ENCODE measurements around the gene FSCN2. TPM values are rescaled to one million over a fixed set of nuclear protein-coding genes. Genes with fewer than 3 reads are reported as not detected.

The FSCN2 gene
- polyA plus RNA-seq, 1 of the 3 experiments (the other 2 are of a cell fraction) = 2.1 TPM

DNA sequence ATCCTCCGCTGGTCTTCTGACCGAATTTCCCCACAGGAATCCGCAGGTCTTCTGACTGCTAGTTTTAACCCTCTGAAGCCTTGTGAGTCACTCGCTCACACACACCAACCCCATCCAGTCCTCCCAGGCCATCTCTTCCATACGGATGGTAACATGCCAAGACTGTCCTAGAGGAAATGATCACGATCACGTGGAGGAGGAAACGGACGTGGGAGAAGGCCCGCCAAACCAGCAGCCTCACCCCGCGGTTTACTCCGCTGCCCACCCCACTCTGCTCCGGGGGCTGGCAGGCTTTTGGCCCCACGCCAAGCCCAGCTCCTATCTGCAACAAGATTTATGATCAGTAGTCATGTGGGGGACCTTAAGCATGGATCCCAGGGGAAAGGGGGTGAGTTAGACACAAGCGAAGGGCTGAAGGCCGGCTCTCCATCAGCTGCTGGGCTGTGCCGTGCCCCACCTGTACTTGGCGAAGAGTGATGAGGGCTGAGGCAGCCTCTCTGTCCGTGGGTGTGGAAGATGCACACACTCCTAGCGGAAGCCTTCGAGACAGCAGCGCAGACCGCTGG, 25.5 kb downstream of the FSCN2 start:
- H3K27ac ChIP-seq (ENCODE audit: low read depth in 2 of 2, low read length in 1 of 2) = peak overlapping the region; percentile 81 to 90
- CTCF ChIA-PET = interaction anchor here (0.7 to 1.8 kb wide), 6 partner anchors 11 to 411 kb away, joined by 3 to 9 read pairs (median 3); no protein-coding TSS in a partner anchor
- peaks cover 51% of the 10 kb centered on the region for H3F3A ChIP-seq (replicated peaks; ENCODE audit: insufficient read depth)
- no peaks in the 10 kb centered on the region for H3K9me3 ChIP-seq
- H3K9ac ChIP-seq = peak overlapping the region; percentile 82; the same call in 1 of the 2 replicates
- POLR2A ChIA-PET = no interaction called here
- 25% methylated on average over 24 of the region's 24 CpGs for WGBS (ENCODE audit: low lambda C conversion rate)
- H3K27me3 ChIP-seq (ENCODE audit: insufficient read depth) = no peaks in the 10 kb centered on the region
- H2AFZ ChIP-seq (ENCODE audit: low read depth) = no peak overlapping the region
- peaks cover 25 to 26% of the 10 kb centered on the region in 2 experiments; a peak in 3 of 4 replicates for H3K4me1 ChIP-seq (ENCODE audit: control insufficient read depth in 1 of 2, insufficient read depth in 2 of 2, low read depth in 1 of 2, low read length in 1 of 2)
- H3K4me3 ChIP-seq (ENCODE audit: low read depth in 2 of 2, low read length in 1 of 2) = peak overlapping the region; percentile 78 to 89
- H3K9me2 ChIP-seq = no peaks in the 10 kb centered on the region
- H3K36me3 ChIP-seq (replicated peaks in 1 of 2; ENCODE audit: control insufficient read depth in 1 of 2, insufficient read depth in 2 of 2, low read length in 1 of 2) = peaks cover 14 to 43% of the 10 kb centered on the region in 2 experiments
- H3K79me2 ChIP-seq (ENCODE audit: insufficient read depth) = peaks cover 46% of the 10 kb centered on the region
- peak overlapping the region; percentile 100 for H3K4me2 ChIP-seq
- peak; percentile 83 for DNase-seq
- H4K20me1 ChIP-seq (ENCODE audit: insufficient read depth) = peaks cover 22% of the 10 kb centered on the region; the same call in 1 of the 2 replicates
- TF ChIP-seq MAX (IDR thresholded peaks at IDR 0.05; ENCODE audit: low read depth) (peak; percentile 97), RAD21 (IDR thresholded peaks at IDR 0.05; ENCODE audit: low read length) (no peak), POLR2AphosphoS5 (IDR thresholded peaks at IDR 0.05; ENCODE audit: low read depth, low read length) (peak; percentile 7; the same call in 1 of the 2 replicates), EZH2phosphoT487 (IDR thresholded peaks at IDR 0.05; ENCODE audit: borderline replicate concordance, low read depth) (no peak), MXI1 (IDR thresholded peaks at IDR 0.05; ENCODE audit: low read depth, low read length) (no peak), ELF1 (IDR thresholded peaks at IDR 0.05) (peak; percentile 18; the same call in 1 of the 2 replicates), GABPA (IDR thresholded peaks at IDR 0.05; ENCODE audit: low read depth) (peak; percentile 75), TEAD4 (IDR thresholded peaks at IDR 0.05; ENCODE audit: borderline replicate concordance, insufficient read depth) (no peak), RFX5 (IDR thresholded peaks at IDR 0.05; ENCODE audit: low read length) (no peak), JUND (IDR thresholded peaks at IDR 0.05) (peak; percentile 67; the same call in 1 of the 2 replicates), MEF2A (IDR thresholded peaks at IDR 0.05; ENCODE audit: borderline replicate concordance, low read depth) (no peak), SIN3A (IDR thresholded peaks at IDR 0.05; ENCODE audit: borderline replicate concordance, low read depth, low read length) (peak; percentile 64; the same call in 1 of the 2 replicates), TCF12 (IDR thresholded peaks at IDR 0.05) (peak; percentile 67), SMC3 (IDR thresholded peaks at IDR 0.05; ENCODE audit: low read depth, low read length) (no peak), EP300 (IDR thresholded peaks at IDR 0.05; ENCODE audit: borderline replicate concordance in 1 of 2, low read depth in 1 of 2, low read length in 1 of 2) (peak in 1 of 2 experiments; percentile 54; a peak in 1 of 4 replicates), FOXM1 (IDR thresholded peaks at IDR 0.05; ENCODE audit: low read depth) (no peak), YY1 (IDR thresholded peaks at IDR 0.05; ENCODE audit: low read depth) (no peak), NFIC (IDR thresholded peaks at IDR 0.05; ENCODE audit: borderline replicate concordance) (peak; percentile 97), RCOR1 (IDR thresholded peaks at IDR 0.05; ENCODE audit: low read length) (no peak), FOSL2 (IDR thresholded peaks at IDR 0.05; ENCODE audit: borderline replicate concordance, low read depth) (peak; percentile 78; the same call in 1 of the 2 replicates), USF2 (IDR thresholded peaks at IDR 0.05; ENCODE audit: borderline replicate concordance, low read depth, low read length) (peak; percentile 73), GATA2 (CRISPR knock-in tag; IDR thresholded peaks at IDR 0.05) (no peak; the same call in 1 of the 2 replicates), USF1 (IDR thresholded peaks at IDR 0.05; ENCODE audit: borderline replicate concordance, low read depth) (peak; percentile 96), CHD2 (IDR thresholded peaks at IDR 0.05; ENCODE audit: low read length, partially characterized antibody) (no peak)
- TF ChIP-seq, protein P1, sequence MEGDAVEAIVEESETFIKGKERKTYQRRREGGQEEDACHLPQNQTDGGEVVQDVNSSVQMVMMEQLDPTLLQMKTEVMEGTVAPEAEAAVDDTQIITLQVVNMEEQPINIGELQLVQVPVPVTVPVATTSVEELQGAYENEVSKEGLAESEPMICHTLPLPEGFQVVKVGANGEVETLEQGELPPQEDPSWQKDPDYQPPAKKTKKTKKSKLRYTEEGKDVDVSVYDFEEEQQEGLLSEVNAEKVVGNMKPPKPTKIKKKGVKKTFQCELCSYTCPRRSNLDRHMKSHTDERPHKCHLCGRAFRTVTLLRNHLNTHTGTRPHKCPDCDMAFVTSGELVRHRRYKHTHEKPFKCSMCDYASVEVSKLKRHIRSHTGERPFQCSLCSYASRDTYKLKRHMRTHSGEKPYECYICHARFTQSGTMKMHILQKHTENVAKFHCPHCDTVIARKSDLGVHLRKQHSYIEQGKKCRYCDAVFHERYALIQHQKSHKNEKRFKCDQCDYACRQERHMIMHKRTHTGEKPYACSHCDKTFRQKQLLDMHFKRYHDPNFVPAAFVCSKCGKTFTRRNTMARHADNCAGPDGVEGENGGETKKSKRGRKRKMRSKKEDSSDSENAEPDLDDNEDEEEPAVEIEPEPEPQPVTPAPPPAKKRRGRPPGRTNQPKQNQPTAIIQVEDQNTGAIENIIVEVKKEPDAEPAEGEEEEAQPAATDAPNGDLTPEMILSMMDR (IDR thresholded peaks at IDR 0.05) = no peak
- TF ChIP-seq, protein P2, sequence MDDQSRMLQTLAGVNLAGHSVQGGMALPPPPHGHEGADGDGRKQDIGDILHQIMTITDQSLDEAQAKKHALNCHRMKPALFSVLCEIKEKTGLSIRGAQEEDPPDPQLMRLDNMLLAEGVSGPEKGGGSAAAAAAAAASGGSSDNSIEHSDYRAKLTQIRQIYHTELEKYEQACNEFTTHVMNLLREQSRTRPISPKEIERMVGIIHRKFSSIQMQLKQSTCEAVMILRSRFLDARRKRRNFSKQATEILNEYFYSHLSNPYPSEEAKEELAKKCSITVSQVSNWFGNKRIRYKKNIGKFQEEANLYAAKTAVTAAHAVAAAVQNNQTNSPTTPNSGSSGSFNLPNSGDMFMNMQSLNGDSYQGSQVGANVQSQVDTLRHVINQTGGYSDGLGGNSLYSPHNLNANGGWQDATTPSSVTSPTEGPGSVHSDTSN (IDR thresholded peaks at IDR 0.05) = peak; percentile 85
- TF ChIP-seq, protein P3, sequence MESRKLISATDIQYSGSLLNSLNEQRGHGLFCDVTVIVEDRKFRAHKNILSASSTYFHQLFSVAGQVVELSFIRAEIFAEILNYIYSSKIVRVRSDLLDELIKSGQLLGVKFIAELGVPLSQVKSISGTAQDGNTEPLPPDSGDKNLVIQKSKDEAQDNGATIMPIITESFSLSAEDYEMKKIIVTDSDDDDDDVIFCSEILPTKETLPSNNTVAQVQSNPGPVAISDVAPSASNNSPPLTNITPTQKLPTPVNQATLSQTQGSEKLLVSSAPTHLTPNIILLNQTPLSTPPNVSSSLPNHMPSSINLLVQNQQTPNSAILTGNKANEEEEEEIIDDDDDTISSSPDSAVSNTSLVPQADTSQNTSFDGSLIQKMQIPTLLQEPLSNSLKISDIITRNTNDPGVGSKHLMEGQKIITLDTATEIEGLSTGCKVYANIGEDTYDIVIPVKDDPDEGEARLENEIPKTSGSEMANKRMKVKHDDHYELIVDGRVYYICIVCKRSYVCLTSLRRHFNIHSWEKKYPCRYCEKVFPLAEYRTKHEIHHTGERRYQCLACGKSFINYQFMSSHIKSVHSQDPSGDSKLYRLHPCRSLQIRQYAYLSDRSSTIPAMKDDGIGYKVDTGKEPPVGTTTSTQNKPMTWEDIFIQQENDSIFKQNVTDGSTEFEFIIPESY (IDR thresholded peaks at IDR 0.05; ENCODE audit: borderline replicate concordance, low read depth) = no peak

Data from SK-N-SH (cell line).